Daoy (cell line): ENCODE results near the gene DBF4. TPM values are rescaled to one million over a fixed set of nuclear protein-coding genes. Genes with fewer than 3 reads are reported as not detected.
"Not testable (repeated sequence)": the region's sequence is repeated elsewhere in the genome, so short reads cannot be mapped to it uniquely, and the experiment has no call there.

ENCODE experiments used
- DNase-seq: peaks from one replicate; pipeline ENCODE4 v3.0.0-alpha.2; 2015; ENCODE audit warnings: low read depth
- total RNA-seq: library from RNA; depleted of rRNA; stranded (reverse); fragments of >200 nt; shearing (Covaris generic); gene quantifications from 2 replicates; pipeline ENCODE4 v1.2.3, GENCODE V29; 2014; rRNA removed

DBF4 gene
- 51.5 and 87.8 TPM in 2 replicates for total RNA-seq

DNA sequence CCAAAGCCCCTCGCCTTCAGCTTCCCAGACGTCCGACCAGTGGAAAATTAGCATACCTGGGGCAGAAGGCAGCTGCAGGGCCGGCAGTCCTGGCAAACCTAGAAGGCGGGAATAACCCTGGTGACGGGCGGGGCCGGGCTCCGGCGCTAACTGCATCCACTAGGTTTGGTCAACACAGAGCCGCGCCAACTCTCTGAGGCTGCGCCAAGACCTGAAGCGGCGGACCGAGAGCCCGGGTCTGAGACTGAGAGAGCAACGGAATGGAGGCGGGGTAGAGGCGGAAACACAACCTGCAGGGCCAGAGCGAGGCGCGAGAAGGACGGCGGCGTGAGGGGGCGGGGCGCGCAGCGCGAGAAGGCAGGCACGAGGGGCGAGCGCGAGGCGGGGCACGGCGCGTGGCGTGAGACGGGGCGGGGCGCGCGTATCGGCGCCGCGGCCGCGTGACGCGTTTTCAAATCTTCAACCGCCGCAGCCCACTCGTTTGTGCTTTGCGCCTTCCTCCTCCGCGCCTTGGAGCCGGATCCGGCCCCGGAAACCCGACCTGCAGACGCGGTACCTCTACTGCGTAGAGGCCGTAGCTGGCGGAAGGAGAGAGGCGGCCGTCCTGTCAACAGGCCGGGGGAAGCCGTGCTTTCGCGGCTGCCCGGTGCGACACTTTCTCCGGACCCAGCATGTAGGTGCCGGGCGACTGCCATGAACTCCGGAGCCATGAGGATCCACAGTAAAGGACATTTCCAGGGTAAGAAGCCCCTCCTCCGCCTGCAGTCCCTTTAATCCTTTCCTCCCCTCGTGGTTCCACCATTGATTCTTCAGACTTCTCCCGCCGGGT, at the start of gene DBF4, which contains the start of gene SLC25A40:
Gene DBF4 (plus strand): TSS at position 454 of the 829 bp plus-strand sequence. CDS start 240 bp downstream, at position 694.
Gene SLC25A40 (minus strand): TSS at position 321 of the 829 bp plus-strand sequence. CDS start 17,633 bp downstream, outside the sequence.
- peak; percentile 98 for DNase-seq

DNA sequence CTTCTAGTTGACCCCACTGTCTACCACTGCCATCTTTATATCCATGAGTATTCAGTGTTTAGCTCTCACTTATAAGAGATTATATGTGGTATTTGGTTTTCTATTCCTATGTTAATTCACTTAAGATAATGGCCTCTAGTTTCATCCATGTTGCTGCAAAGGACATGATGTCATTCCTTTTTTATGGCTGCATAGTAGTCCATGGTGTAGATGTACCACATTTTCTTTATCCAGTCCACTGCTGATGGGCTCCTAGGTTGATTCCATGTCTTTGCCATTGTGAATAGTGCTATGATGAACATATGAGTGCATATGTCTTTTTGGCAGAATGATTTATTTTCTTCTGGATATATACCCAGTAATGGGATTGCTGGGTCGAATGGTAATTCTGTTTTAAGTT, 47.9 kb upstream of the DBF4 start:
- not testable (repeated sequence) for DNase-seq

GRCh38 chr7:87831097-87831496, 45.2 kb upstream of the DBF4 start:
- DNase-seq: no peak

DNA sequence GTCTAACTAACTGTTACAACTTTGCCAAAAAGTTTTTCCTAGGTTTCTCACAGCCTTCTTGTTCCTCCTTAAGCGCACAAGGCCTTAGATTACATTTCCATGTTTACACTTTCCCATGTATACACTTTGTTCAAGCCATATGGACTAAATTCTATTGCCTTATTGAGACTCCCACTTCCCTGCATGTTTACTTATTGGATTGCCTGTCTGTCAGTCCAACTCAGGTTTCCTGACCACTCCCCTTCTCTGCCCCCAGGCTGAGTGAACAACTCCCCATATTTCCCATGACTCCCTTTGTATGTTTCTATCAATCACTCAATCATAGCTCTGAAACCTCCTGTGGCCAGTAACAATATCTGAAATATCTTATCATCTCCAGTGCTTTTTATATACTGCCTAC, 43.2 kb upstream of the DBF4 start:
- no peak for DNase-seq

DNA sequence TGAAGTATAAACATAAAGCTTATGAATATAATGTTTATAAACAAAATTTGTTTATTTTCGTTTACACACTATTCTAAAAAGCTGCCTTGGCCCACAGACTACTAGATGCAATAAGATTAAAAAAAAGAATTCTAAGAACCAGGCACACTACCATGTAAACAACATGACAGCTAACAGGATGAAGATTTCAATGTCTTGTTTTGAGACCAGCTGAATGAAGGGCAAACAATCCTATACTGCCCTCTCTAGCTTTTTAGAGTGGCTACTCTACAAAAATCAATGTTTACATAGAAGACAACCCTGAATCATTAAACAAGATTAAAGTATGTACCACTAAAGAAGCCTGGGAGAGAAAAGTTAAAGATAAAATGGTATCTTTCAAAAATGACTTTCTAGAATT, 38.7 kb upstream of the DBF4 start:
- DNase-seq: no peak

DNA sequence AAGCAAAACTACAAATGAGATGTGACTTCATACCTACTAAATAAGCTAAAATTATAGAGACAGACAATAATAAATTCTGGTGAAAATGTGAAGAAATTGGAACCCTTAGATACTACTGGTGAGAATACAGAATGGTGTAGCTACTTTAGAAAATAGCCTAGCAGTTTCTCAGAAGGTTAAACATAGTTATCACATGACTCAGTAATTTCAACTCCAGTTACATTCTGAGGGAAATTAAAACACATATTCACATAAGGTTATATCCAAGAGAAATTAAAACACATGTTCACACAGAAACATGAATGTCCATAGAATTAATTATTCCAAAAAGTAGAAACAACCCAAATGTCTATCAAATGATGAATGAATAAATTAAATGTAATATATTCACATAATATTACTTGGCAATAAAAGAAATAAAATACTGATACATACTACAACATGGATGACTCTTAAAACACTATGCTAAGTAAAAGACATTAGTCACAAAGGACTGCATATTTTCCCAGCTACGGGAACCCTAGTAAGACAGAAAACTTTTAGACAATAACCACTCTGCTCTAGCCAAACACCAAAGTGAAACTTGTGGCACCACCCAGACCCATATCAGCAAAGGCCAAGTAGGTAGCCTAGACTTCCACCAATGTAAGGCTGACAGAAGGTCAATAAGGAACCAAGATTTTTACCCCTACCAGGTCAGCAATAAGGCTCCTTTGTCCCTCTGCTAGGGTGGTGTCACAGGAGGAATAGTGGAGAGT, 25.3 kb upstream of the DBF4 start:
- no peak for DNase-seq

GRCh38 chr7:87852306-87852705, 24.0 kb upstream of the DBF4 start:
- DNase-seq: no peak

DNA sequence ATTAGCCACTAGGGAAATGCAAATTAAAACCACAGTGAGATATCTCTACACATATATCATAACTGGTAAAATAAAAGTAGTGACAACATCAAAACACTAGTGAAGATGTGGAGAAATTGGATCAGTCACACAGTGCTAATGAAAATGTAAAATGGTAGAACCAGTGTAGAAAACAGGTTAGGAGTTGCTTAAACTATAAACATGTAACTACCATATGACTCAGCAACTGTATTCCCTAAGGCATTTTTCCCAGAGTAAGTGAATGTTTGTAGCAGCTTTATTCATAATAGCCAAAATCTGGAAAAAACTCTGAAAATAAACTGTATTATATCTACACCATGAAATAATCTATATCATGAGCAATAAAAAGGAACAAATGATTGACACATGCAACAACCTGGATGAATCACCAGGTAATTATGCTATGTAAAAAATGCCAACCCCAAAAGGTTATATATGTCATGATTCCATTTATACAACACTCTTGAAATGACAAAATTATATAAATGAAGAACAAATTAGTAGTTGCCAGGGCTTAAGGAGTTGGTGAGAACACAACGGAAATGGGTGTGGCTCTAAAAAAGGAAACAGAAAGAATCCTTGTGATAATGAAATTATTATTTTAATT, 22.9 kb upstream of the DBF4 start:
- DNase-seq: no peak

DNA sequence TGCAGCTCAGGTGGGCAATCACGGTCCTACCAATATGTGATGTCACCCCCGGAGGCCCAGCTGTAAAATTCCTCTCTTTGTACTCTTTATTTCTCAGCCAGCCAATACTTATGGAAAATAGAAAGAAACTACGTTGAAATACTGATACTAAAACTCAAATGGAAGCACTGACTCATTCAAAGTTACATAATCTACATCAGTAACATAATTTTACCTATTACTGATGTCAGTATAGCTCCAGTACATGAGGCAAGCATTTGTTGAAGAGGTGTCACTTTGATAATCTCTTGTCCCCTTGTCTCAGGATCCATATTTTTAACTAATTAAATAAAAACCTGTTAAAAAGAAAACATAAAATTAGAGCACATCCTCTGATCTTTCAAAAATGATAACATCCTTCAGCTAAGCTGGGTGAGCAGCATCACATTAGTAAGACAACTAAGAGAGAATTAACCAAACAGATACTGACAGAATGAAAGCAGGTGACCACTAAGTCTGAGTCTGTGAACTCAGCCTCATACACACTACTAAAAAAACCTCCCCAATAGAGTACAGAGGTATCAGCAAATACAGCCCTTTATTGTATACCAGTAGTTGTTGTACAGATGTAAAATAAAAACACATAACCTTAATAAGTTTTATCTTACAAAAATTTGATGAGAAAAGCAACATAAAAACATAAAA, 17.7 kb upstream of the DBF4 start:
- DNase-seq: no peak

DNA sequence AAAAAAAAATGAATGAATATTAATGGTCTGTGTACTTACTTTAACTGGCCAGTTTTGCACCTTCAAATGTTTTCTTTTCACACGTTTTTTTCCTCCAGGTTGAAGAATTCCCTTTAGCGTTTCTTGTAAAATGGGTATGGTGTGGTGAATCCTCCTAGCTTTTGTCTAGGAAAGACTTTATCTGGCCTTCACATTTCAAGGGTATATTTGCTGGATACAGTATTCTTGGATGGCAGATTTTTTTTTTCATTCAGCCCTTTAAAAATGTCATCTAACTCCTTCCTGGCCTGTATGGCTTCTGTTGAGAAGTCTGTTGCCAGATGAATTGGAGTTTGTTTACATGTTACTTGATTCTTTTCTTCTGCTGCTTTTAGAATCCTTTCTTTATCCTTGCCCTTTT, 10.2 kb upstream of the DBF4 start:
- DNase-seq: no peak

DNA sequence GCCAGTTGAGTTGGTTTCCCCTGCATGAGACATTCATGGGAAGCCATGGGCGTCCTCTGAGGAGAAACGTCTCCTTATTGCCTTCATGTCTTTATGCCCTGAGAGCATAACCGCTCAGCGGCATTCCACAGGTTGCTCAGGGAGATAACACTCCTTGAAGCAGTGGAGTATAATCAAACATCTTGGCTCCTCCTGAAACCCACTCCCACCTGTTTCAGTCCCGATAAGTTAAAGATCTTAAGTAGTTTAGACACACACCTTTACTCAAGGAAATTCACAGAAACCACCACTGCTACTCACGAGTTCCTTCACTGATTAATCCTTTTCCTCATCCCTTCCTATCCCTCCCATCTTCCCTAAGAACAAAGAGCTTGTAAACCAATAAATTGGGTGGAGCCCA, 9.8 kb upstream of the DBF4 start:
- not testable (repeated sequence) for DNase-seq

- DNase-seq: no peak
These were observed 5.8 kb upstream of the DBF4 start for GRCh38 chr7:87870471-87870870.

GRCh38 chr7:87872346-87872745, 3.9 kb upstream of the DBF4 start:
- no peak for DNase-seq

DNA sequence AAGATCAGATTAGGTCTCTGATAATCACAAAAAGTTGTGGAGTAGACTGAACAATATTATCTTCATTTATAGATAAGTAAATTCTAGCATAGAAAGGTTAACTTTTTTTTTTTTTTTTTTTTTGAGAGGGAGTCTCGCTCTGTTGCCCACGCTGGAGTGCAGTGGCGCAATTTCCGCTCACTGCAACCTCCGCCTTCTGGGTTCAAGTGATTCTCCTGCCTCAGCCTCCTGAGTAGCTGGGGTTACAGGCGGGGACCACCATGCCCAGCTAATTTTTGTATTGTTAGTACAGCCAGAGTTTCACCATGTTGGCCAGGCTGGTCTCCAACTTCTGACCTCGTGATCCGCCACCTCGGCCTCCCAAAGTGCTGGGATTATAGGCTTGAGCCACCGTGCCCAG, 3.0 kb upstream of the DBF4 start:
- not testable (repeated sequence) for DNase-seq

GRCh38 chr7:87874066-87874465, 2.2 kb upstream of the DBF4 start:
- DNase-seq: no peak

DNA sequence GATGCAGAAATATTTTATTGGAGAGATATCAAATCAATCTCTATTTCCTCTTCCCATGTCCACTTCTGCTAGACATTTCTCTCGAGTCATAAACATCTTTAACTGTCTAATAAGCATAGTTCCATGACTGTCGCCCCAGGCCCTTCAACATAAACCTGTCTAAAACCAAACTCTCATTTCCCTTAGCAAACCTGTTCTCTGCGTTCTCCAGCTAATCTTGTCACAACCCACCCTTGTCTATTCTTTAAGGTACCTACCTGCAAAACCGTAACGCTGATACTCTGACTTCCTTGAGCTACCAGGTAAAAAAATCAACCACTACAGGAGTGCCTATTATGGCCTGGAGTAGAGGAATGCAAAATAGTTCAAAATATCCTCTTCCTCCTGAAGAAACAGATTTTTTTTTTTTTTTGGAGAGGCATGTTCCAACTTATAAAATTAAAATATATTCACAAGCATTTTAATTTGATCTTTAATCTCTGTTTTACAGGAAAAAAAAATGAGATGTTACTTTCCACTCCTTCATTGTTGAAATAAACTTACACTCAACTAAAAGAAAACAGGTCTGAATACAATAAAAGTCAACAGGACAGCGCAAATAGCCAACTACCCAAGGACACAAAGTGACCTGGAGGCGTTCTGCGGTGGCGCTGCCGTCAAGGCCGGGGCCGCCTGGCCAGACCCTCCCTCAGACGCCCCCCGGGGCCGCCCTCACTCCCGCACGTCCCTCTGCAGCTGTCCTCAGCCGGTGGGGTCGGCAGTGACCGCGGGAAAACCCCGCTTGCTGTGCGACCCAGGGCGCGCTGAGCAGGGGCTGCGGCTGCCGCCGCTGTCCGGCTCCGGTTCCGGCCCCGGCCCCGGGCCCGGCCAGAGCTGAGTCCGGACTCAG, 898 bp upstream of the DBF4 start:
- DNase-seq: no peak

DNA sequence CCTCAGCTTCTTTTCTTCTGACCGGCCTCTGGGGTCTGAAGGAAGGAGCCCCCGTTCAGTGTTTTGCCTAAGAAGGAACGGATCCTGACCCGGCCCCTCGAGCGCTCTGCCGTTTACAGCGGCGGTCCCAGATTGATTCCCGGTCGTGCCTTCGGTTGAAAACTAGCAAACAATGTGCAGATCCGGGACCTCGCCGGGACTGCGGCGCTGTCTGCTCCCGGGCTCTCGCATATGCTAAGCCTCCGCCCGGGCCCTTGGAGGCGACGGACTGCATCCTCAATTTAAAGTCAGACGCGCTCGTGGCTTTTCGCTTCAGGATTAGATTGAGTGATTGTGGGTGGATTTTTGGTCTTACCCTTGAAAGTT, 559 bp downstream of the DBF4 start:
- DNase-seq: peak; percentile 48

- no peak for DNase-seq
These were observed 1.2 kb downstream of the DBF4 start for GRCh38 chr7:87877366-87878040.

- DNase-seq: no peak
These were observed 2.0 kb downstream of the DBF4 start for GRCh38 chr7:87878208-87878735.
